Mammary epithelial cell (primary cell): ENCODE results near the gene FAM180A.

Experiments used
- EZH2 ChIP-seq: IDR thresholded peaks from 2 replicates; pipeline ENCODE4 v1.6.1; 2012; ENCODE audit warnings: low read length, inconsistent platforms, borderline replicate concordance
- TF ChIP-seq, protein P1 (sequence below), 2 donors: IDR thresholded peaks in 1 of 2; conservative IDR thresholded peaks in 1 of 2; 2 replicates each; pipeline ENCODE4 v1.5.1; 2011 to 2012; ENCODE audit warnings: inconsistent platforms in 2 of 2, low read length in 2 of 2, mild to moderate bottlenecking in 2 of 2, control low read depth in 1 of 2, low read depth in 1 of 2; ENCODE audit not compliant: insufficient read depth in 1 of 2; ENCODE audit errors: extremely low read depth in 1 of 2

DNA sequence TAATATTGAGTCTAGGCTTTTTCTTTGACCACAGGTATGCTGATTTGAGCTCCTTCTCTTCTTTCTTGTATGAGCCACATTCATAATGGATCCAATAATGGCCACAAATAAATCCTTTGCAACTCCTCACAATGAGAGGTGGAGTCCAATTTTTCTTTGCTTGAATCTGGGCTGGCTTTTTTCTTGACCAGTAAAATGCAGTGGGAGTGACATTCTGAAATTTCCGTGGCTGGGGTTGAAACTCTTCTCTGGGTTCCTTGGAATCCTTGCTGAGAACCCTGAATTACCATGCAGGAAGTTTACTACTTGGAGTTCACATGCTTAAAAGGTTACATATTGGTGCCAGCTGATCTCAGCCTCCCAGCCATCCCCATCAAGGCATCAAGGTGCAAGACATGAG lies 22.4 kb upstream of the FAM180A start:
- TF ChIP-seq, protein P1, sequence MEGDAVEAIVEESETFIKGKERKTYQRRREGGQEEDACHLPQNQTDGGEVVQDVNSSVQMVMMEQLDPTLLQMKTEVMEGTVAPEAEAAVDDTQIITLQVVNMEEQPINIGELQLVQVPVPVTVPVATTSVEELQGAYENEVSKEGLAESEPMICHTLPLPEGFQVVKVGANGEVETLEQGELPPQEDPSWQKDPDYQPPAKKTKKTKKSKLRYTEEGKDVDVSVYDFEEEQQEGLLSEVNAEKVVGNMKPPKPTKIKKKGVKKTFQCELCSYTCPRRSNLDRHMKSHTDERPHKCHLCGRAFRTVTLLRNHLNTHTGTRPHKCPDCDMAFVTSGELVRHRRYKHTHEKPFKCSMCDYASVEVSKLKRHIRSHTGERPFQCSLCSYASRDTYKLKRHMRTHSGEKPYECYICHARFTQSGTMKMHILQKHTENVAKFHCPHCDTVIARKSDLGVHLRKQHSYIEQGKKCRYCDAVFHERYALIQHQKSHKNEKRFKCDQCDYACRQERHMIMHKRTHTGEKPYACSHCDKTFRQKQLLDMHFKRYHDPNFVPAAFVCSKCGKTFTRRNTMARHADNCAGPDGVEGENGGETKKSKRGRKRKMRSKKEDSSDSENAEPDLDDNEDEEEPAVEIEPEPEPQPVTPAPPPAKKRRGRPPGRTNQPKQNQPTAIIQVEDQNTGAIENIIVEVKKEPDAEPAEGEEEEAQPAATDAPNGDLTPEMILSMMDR (conservative IDR thresholded peaks at IDR 0.05 in 1 of 2, IDR thresholded peaks at IDR 0.05 in 1 of 2; ENCODE audit: extremely low read depth in 1 of 2, insufficient read depth in 1 of 2, low read depth in 1 of 2, low read length in 2 of 2), result no peak
- no peak for TF ChIP-seq EZH2
